HG03135 (cell line): ENCODE results near the gene BLZF1.
"Not testable (repeated sequence)": the region's sequence is repeated elsewhere in the genome, so short reads cannot be mapped to it uniquely, and the experiment has no call there.

ENCODE experiments used
- ATAC-seq: cut with Tn5 transposase; IDR thresholded peaks from one replicate; pipeline ENCODE4 v1.9.1; 2021; ENCODE audit warnings: mild to moderate bottlenecking, moderate library complexity; ENCODE audit not compliant: unreplicated experiment

The BLZF1 gene

GRCh38 chr1:169367686-169368405 is at the start of gene BLZF1, which contains the start of gene NME7:
Gene BLZF1, plus strand, starts transcription at chr1:169368195. Its CDS starts 1,328 bp downstream, at chr1:169369523.
Gene NME7, minus strand, starts transcription at chr1:169367797. Its CDS starts 87 bp downstream, at chr1:169367710.
- ATAC-seq = peak; percentile 95

DNA sequence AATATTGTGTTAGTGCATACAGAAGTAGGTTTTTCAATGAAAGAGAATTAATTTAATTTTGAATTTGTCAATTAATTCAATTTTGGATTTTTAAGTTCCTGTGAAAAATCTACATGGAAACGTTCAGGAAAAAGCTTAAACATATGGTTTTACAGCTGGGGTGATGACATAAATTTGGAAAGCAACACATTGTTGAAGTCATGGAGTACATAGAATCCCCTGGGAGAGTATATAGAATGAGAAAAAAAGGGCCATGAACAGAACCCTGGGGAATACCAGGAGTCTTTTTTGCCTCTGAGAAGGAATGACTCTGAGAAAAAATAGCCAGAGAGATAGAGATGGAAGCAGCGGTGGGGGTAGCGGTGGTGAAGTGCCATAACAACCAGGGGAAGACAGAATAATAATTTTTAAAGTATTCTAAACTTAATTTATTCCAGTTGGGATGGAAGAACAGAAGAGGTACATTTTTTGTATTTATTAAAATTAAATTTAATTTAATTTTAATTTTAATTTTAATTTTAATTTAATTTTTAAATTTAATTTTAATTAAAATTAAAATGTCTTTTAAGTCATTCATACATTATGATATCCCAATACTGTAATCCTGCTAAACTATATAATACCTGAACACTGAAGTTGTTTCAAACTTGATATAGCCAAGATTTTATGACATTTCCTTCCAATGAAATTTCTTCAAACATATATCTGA is 49.3 kb upstream of the BLZF1 start:
- no peak for ATAC-seq

DNA sequence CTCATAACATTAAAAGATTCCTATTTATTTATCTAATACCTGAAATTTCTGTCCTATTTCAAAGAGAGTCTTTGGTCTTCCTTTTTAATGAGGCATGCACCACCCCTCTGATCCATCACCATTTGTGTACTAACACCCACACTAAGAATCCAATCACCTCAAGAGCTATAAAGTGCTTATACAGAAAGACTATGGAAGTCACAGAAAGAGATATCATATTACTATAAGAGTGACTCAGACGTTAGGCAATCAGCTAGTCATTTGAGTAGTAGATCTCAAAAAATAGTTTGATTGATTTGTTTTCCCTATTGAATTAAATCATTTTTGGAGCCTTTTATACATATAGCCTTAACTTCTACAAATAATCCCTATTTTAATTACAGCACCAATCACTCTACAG is 46.5 kb upstream of the BLZF1 start:
- ATAC-seq = no peak

- no peak for ATAC-seq
Measured at GRCh38 chr1:169322138-169322537, 45.9 kb upstream of the BLZF1 start.

DNA sequence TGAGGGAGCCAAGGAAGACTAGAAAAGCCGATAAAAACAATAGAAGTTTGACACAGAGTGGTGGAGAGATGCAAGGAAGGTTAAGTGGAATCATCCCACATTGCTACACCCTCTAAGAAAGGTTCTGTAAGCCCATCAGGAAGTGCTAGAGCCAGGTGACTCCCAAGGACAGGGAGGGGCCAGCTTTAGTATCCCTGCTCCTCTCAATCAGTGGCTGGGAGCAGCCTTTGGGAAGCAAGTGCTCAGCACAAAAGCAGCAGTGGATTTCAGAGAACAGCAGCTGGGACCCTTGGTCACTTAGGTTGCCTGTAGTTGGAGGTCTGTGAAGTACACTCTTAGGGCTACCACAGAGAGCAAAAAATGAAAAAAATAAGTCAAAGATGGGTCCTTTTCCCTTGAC is 42.9 kb upstream of the BLZF1 start:
- no peak for ATAC-seq

DNA sequence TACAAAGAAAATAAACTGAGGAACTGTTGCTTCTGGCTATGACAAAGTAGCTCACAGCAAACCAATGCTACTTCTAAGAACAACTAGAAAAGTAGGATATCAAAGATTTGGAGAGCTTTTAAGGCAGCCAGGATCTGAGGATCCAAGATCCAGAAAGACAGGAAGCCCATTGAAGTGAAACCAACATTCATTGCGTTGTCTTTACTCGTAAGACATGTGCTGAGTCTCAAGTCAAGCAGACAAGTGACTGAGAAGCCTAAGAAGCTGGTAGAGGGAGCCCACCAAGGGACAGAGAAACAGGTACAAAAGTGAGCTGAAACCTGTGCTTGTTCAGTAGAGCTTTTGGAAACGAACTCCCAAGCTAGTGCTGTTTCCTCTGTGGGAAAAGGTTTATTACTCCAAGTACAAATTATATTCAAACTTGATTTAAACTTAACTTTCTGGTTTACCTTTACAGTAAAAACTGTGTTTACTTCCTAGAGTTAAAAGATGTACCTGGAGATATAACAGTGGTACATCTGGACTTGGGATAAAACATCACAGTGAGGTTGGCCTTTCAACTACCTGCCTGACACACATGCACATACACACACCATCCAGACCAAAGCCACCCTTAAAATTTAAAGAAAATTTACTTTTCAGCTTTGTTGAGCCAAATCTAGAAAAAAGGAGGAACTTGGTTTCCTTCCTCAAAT is 41.6 kb upstream of the BLZF1 start:
- peak; percentile 40 for ATAC-seq

DNA sequence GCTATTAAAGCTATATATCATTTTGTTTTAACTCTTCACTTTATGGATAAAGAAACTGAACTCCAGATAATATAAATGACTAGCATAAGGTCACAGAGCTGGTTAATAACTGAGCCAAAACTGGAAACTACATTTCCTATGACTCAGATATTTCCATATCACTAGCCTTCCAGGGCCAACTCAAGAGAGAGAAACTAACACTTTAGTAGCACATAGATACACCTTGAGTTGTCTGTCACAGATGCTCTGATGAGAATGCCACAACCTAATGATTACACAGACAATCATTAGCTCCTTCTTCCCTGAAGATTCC is 41.1 kb upstream of the BLZF1 start:
- peak; percentile 93 for ATAC-seq

GRCh38 chr1:169327875-169328274 is 40.1 kb upstream of the BLZF1 start:
- ATAC-seq = no peak

- no peak for ATAC-seq
Measured at GRCh38 chr1:169329383-169329782, 38.6 kb upstream of the BLZF1 start.

GRCh38 chr1:169330927-169331326 is 37.1 kb upstream of the BLZF1 start:
- no peak for ATAC-seq

DNA sequence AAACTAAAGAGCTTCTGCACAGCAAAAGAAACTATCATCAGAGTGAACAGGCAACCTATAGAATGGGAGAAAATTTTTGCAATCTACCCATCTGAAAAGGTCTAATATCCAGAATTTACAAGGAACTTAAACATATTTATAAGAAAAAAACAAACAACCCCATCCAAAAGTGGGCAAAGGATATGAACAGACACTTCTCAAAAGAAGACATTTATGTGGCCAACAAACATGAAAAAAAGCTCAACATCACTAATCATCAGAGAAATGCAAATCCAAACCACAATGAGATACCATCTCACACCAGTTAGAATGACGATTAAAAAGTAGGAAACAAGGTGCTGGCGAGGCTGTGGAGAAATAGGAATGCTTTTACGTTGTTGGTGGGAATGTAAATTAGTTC is 33.3 kb upstream of the BLZF1 start:
- not testable (repeated sequence) for ATAC-seq

DNA sequence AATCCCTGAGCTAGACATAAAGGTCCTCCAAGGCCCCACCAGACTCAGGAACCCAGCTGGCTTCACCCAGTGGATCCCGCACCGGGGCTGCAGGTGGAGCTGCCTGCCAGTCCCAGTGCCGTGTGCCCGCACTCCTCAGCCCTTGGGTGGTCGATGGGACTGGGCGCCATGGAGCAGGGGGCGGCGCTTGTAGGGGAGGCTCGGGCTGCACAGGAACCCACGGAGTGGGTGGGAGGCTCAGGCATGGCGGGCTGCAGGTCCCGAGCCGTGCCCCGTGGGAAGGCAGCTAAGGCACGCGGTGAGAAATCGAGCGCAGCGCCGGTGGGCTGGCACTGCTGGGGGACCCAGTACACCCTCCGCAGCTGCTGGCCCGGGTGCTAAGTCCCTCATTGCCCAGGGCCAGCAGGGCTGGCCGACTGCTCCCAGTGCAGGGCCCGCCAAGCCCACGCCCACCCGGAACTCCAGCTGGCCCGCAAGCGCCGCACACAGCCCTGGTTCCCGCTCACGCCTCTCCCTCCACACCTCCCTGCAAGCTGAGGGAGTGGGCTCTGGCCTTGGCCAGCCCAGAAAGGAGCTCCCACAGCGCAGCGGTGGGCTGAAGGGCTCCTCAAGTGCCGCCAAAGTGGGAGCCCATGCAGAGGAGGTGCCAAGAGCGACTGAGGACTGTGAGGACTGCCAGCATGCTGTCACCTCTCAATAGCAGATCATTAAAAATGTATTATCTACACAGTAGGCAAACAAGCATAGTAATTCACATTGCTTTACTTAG is 30.9 kb upstream of the BLZF1 start:
- not testable (repeated sequence) for ATAC-seq

DNA sequence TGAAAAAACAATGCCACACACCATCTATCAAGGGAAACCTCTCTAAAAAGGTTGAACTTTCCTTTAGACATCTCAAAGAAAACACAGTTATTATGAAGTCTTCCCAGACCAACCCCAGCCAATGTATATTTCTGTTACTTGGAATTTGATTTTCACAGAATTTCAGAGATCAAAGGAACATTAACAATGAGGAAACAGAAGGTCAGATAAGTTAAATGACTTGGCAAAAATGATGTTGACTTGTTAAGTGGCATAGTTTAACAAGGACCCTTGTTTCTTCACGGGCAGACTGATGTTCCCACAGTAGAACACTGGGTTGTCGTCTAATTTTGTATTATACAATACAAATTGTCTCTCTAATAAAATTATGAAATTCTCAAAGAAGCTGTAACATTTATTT is 29.4 kb upstream of the BLZF1 start:
- ATAC-seq = no peak

DNA sequence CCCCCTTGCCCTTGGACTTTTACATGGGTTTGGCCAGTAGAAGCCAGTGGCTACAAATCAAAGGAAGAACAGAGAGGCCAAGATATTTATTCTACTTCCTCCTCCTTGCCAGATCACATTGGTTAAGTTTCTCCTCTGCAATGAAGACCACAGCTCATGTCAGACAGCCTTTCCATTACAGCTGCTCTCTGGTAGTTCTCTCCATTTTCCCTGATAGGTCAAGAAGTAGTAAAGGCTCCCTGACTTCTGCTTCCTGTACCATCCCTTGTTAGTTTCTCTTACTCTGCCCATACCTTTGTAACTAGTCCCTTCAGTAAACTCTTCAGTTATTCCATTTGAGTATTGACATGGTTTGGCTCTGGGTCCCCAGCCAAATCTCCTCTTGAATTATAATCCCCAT is 28.2 kb upstream of the BLZF1 start:
- ATAC-seq = no peak

- ATAC-seq = no peak
Measured at GRCh38 chr1:169340882-169341281, 27.1 kb upstream of the BLZF1 start.

DNA sequence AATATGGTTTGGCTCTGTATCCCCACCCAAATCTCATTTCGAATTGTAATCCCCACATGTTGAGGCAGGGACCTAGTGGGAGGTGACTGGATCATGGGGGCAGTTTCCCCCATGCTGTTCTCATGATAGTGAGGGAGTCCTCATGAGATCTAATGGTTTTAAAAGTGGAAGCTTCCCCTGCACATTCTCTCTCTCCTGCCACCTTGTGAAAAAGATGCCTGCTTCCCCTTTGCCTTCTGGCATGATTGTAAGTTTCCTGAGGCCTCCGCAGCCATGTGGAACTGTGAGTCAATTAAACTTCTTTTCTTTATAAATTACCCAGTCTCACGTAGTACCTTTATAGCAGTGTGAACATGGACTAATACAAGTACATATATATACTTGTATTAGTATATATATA is 25.9 kb upstream of the BLZF1 start:
- not testable (repeated sequence) for ATAC-seq

GRCh38 chr1:169345511-169345910 is 22.5 kb upstream of the BLZF1 start:
- no peak for ATAC-seq

DNA sequence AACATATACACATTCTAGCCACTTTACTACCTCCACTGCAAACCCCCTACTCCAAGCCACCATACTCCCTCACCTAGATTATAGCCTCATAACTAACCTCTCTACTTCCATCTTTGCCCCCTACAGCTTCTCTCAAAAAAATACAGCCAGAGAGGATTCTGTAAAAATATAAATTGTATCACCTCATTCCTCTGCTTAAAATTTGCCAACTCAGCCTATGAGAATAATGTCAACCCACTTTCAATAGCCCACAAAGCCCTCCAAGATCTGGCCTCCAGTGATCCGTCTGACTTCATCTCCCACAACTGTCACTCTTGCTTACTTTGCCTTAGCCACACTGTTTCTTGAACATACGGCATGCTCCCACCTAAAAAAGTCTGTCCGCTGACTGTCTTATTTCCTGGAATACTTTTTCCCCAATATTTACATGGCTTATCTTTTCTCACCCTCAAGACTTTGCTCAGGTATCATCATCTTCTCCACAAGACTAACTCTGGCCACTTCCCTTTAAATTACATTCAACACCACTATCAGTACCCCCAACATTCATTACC is 21.9 kb upstream of the BLZF1 start:
- ATAC-seq = no peak

DNA sequence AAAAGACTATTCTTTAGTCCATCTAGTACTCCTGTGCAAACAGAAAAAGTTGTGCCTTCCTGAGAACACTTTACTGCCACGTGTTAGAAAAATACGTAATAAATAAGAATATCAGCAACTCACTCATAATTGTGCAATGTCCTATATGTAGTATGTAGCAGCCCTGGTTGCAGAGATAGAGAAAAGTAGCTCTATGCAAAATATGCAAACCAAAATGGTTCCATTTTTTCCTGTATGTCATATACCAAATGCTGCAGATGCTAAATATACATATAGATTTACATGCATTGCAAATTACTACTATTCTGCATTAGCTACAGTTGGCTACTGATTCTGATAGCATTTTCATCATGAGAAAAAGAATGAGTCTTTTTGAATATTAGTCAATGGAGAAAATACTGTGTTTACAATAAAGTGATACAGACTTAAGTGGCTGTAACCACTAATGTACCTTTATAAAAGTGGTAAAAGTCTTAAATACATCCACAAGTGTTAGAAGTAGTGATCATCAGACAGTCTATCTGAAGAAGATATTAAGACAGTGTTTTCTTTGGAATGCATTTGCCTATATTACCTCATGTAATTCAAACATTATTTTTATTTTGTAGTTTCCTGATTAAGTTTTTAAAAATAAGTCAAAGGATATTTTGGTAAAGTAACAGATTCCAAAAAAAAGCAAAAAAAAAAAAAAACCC is 20.2 kb upstream of the BLZF1 start:
- no peak for ATAC-seq

DNA sequence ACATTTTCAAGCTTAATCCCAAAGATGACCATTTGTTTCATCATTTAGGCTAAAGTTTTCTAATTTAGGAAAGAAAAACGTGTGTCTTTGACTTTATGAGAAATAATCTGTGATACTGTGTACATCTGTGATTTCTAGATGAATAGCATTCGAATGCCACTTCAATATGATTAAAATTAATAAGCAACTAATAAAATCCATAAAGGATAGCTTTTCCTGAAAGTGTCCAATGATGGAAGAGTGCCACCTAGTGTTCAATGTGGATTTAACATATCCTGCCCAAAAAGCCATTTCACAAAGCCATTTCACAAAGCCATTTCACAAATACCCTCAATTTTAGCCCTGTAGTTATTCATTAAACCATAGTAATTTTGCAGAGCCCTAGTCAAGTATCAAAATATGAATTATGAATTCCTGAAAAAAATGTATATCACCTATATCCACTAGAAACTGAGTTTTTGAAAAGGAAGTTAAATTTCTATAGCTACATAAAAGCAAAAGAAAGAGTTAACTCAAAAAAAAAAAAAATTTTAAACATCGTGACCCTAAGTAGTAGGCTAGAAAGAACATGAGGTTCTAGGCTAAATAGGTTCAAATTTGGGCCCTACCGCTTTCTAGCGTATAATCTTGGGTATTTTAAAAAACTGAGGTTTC is 19.5 kb upstream of the BLZF1 start:
- no peak for ATAC-seq
